DOHH2 (cell line): ENCODE results near the gene VPS54.

Source experiments
- H3F3A ChIP-seq: fragments of 200-600 bp; sonication (generic), shearing (Covaris generic); 2 replicates; pipeline ENCODE4 v1.6.0; 2016; ENCODE audit warnings: antibody characterized with exemption, mild to moderate bottlenecking; ENCODE audit not compliant: control insufficient read depth, insufficient read depth
- H3K27ac ChIP-seq: fragments of 200-600 bp; sonication (generic); 2 replicates; pipeline ENCODE4 v1.5.1; 2014; ENCODE audit warnings: low read depth, mild to moderate bottlenecking, low read length, moderate library complexity
- H3K27me3 ChIP-seq: fragments of 200-600 bp; sonication (generic); 2 replicates; pipeline ENCODE4 v1.6.1; 2014; ENCODE audit warnings: mild to moderate bottlenecking, low read length, mixed read lengths; ENCODE audit not compliant: control insufficient read depth
- H3K36me3 ChIP-seq: fragments of 200-600 bp; sonication (generic); 2 replicates; pipeline ENCODE4 v1.6.1; 2014; ENCODE audit warnings: mild to moderate bottlenecking, low read length, moderate library complexity, mixed read lengths; ENCODE audit not compliant: control insufficient read depth
- H3K4me1 ChIP-seq: fragments of 200-600 bp; sonication (generic); 2 replicates; pipeline ENCODE4 v1.6.1; 2014; ENCODE audit warnings: mild to moderate bottlenecking, low read length, mixed read lengths; ENCODE audit not compliant: control insufficient read depth
- H3K4me2 ChIP-seq: fragments of 200-600 bp; sonication (generic); 2 replicates; pipeline ENCODE4 v1.6.0; 2014; ENCODE audit warnings: mild to moderate bottlenecking, low read length, moderate library complexity
- H3K4me3 ChIP-seq: fragments of 200-600 bp; sonication (generic); 2 replicates; pipeline ENCODE4 v1.5.1; 2014; ENCODE audit warnings: mild to moderate bottlenecking, low read length, mixed read lengths
- H3K79me2 ChIP-seq: fragments of 200-600 bp; sonication (generic); 2 replicates; pipeline ENCODE4 v1.6.1; 2014; ENCODE audit warnings: mild to moderate bottlenecking, low read length, mixed read lengths; ENCODE audit not compliant: control insufficient read depth
- H3K9me2 ChIP-seq: fragments of 200-600 bp; sonication (generic); replicated peaks from 2 replicates; pipeline ENCODE4 v1.6.1; 2014; ENCODE audit warnings: mild to moderate bottlenecking, low read length, mixed read lengths; ENCODE audit not compliant: control insufficient read depth
- H3K9me3 ChIP-seq: fragments of 200-600 bp; sonication (generic); 2 replicates; pipeline ENCODE4 v1.6.1; 2014; ENCODE audit warnings: antibody characterized with exemption, low read length, mixed read lengths; ENCODE audit not compliant: control insufficient read depth, insufficient read depth
- H4K20me1 ChIP-seq: fragments of 200-600 bp; sonication (generic); 2 replicates; pipeline ENCODE4 v1.6.0; 2014; ENCODE audit warnings: low read depth, mild to moderate bottlenecking, antibody characterized with exemption, low read length, moderate library complexity; ENCODE audit not compliant: control insufficient read depth, insufficient read depth
- CTCF ChIP-seq: fragments of 200-600 bp; sonication (generic); IDR thresholded peaks from one replicate; pipeline ENCODE4 v1.5.1; 2014; ENCODE audit warnings: antibody characterized with exemption, mild to moderate bottlenecking, low read depth, low read length; ENCODE audit not compliant: poor library complexity, severe bottlenecking
- EZH2phosphoT487 ChIP-seq: fragments of 200-600 bp; sonication (generic); IDR thresholded peaks from 2 replicates; pipeline ENCODE4 v1.6.1; 2017; ENCODE audit warnings: borderline replicate concordance, mild to moderate bottlenecking, antibody characterized with exemption, low read length, moderate library complexity, mixed read lengths

VPS54 gene

DNA sequence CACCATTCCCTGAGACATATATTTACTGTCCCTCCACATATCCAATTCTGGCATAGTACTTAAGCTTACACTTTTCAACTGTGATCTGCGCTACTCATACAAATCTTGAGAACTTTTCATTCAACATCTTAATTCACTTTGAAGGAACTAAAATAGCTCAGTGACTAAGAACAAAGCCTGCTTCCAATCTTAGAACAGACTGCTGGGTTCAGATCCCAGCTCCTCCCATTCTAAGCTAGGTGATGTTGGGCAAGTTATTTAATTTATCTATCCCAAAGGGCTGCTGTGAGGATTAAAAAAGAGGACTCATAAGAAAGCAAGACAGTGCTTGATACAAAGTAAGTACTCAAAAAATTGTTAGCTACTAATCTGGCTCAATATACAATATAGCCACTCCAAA is 119.6 kb downstream of the VPS54 start:
- H3K36me3 ChIP-seq, result peaks cover 54% of the 10 kb centered on the region
- no peaks in the 10 kb centered on the region for H3K9me2 ChIP-seq

DNA sequence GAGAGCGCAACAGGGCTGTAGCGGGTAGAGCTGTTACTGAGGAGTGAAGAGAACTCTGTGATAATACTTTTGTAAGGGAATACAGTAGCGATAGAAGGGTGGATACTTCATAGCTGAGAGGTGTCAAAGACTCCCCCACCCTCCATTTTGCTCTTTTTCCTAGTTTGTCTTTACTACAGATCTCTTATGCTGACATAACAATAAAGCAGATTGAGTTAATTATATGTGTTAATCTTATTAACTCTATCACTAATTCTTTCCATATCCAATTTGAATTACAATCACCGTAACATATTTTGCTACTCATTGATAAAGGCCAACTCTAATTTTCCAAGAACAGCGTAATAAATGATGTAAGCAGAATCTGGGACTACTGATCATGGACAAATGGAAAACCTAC is 120.4 kb downstream of the VPS54 start:
- no peaks in the 10 kb centered on the region for H3K4me1 ChIP-seq
- H3K9me3 ChIP-seq, result peaks cover 10% of the 10 kb centered on the region; the same call in 1 of the 2 replicates
- peaks cover 17% of the 10 kb centered on the region for H3F3A ChIP-seq
- no peaks in the 10 kb centered on the region for H3K9me2 ChIP-seq
- TF ChIP-seq CTCF, result no peak
- TF ChIP-seq EZH2phosphoT487, result no peak
- no peak overlapping the region for H3K27ac ChIP-seq
- peaks cover 59% of the 10 kb centered on the region for H3K36me3 ChIP-seq
- H4K20me1 ChIP-seq, result no peaks in the 10 kb centered on the region
- H3K4me2 ChIP-seq, result no peak overlapping the region
- no peaks in the 10 kb centered on the region for H3K79me2 ChIP-seq
- H3K4me3 ChIP-seq, result no peak overlapping the region
- no peaks in the 10 kb centered on the region for H3K27me3 ChIP-seq

More for the DNA sequence above, 119.6 kb downstream of the VPS54 start:
- Histone ChIP-seq H3K9me3 (peaks cover 10% of the 10 kb centered on the region; the same call in 1 of the 2 replicates), H3F3A (peaks cover 17% of the 10 kb centered on the region), H3K27ac (no peak overlapping the region), H3K79me2 (no peaks in the 10 kb centered on the region), H3K4me3 (no peak overlapping the region), H4K20me1 (no peaks in the 10 kb centered on the region), H3K27me3 (no peaks in the 10 kb centered on the region), H3K4me1 (no peaks in the 10 kb centered on the region), H3K4me2 (no peak overlapping the region)
- TF ChIP-seq CTCF (no peak), EZH2phosphoT487 (no peak)

GRCh38 chr2:63894167-63894566 is 125.1 kb downstream of the VPS54 start:
- H3K27ac ChIP-seq, result no peak overlapping the region
- TF ChIP-seq CTCF (no peak), EZH2phosphoT487 (no peak)
- no peaks in the 10 kb centered on the region for H3K9me3 ChIP-seq
- no peaks in the 10 kb centered on the region for H3K79me2 ChIP-seq
- no peaks in the 10 kb centered on the region for H3K9me2 ChIP-seq
- H3K4me2 ChIP-seq, result no peak overlapping the region
- H3K27me3 ChIP-seq, result no peaks in the 10 kb centered on the region
- H3K4me1 ChIP-seq, result no peaks in the 10 kb centered on the region
- H3K36me3 ChIP-seq, result peaks cover 75% of the 10 kb centered on the region
- H4K20me1 ChIP-seq, result no peaks in the 10 kb centered on the region
- no peak overlapping the region for H3K4me3 ChIP-seq
- peaks cover 17% of the 10 kb centered on the region for H3F3A ChIP-seq
